ENCODE results near the gene TMEM8B.
A peak's percentile ranks its signal among the peaks of the same experiment; 100 is the strongest.

Gene TMEM8B

DNA sequence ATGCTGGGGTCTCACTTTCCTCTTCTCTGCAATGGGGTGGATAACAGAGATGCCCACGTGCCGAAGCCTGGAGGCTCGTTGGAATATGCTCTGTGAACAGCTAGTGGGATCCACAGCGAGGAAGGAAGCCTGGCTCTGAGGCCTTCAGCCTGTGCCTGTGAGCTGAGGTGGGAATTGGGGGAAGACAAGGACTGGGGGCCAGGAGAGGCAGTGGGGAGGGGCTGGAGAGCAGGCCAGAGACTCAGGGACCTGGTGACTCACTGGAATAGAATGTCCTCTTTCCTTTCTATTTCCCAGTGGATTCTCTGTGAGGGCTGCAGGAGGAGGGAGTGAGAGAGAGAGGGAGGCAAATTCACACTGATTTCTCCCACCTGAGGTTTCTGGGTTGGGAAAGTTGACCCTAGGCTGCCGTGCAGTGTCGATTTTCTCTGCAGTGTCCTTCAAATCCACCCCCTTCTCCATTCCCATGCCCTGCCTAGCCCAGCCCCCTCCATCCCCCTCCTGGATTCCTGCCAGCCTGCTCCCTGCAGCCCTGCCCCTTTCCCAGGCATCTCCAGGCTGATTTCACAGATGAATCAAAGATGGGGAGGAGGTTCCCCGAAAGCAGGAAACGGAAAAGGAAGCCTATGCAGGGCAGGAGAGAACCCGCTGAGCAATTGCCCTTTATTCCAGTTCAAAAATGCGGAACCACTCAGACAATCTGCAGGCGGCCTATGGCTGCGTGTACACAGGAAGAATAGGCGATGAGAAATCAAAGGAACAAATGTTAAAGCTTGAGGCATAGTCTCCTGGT, 78.9 kb downstream of the TMEM8B start:
- peak overlapping the region; percentile 73 for H3K4me3 ChIP-seq
- DNase-seq (ENCODE audit: low spot score), result peak; percentile 90
- peak overlapping the region; percentile 95 to 99 for H3K27ac ChIP-seq
- TF ChIP-seq, protein P1, sequence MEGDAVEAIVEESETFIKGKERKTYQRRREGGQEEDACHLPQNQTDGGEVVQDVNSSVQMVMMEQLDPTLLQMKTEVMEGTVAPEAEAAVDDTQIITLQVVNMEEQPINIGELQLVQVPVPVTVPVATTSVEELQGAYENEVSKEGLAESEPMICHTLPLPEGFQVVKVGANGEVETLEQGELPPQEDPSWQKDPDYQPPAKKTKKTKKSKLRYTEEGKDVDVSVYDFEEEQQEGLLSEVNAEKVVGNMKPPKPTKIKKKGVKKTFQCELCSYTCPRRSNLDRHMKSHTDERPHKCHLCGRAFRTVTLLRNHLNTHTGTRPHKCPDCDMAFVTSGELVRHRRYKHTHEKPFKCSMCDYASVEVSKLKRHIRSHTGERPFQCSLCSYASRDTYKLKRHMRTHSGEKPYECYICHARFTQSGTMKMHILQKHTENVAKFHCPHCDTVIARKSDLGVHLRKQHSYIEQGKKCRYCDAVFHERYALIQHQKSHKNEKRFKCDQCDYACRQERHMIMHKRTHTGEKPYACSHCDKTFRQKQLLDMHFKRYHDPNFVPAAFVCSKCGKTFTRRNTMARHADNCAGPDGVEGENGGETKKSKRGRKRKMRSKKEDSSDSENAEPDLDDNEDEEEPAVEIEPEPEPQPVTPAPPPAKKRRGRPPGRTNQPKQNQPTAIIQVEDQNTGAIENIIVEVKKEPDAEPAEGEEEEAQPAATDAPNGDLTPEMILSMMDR (IDR thresholded peaks at IDR 0.05), result no peak

GRCh38 chr9:35908504-35909125, 79.6 kb downstream of the TMEM8B start:
- DNase-seq (ENCODE audit: low spot score), result peak; percentile 73
- TF ChIP-seq, protein P1 (IDR thresholded peaks at IDR 0.05), result no peak
- Histone ChIP-seq H3K27ac (peak overlapping the region; percentile 95 to 99), H3K4me3 (peak overlapping the region; percentile 73)

DNA sequence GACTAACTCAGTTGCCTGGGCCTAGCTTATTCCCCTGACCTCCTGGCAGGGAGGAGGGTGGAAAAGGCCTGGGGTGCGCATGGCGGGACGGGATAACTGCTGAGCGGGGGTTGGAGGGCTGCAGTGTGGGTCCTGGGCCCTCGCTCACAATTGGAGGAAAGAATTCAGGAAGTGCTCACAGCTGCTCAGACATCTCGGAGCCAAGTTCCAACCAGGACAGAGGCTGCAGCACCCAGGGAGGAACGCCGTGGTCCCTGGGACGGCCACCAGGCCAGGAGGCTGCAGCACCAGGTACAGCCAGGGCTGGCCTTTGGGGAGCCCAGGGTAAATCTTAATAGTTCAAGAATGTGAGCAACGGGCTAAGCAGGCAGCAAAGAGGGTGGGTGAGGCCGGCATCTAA, 80.2 kb downstream of the TMEM8B start, which contains the start of gene SPAAR:
TSS of gene SPAAR (plus strand) at position 217 of the 400 bp plus-strand sequence. CDS start 974 bp downstream, outside the sequence.
- peak within 1 kb of the TSS; percentile 73 for H3K4me3 ChIP-seq
- H3K27ac ChIP-seq, result peak within 1 kb of the TSS; percentile 95 to 99
- peak; percentile 71 for DNase-seq (ENCODE audit: low spot score)
- TF ChIP-seq, protein P1 (IDR thresholded peaks at IDR 0.05), result no peak

DNA sequence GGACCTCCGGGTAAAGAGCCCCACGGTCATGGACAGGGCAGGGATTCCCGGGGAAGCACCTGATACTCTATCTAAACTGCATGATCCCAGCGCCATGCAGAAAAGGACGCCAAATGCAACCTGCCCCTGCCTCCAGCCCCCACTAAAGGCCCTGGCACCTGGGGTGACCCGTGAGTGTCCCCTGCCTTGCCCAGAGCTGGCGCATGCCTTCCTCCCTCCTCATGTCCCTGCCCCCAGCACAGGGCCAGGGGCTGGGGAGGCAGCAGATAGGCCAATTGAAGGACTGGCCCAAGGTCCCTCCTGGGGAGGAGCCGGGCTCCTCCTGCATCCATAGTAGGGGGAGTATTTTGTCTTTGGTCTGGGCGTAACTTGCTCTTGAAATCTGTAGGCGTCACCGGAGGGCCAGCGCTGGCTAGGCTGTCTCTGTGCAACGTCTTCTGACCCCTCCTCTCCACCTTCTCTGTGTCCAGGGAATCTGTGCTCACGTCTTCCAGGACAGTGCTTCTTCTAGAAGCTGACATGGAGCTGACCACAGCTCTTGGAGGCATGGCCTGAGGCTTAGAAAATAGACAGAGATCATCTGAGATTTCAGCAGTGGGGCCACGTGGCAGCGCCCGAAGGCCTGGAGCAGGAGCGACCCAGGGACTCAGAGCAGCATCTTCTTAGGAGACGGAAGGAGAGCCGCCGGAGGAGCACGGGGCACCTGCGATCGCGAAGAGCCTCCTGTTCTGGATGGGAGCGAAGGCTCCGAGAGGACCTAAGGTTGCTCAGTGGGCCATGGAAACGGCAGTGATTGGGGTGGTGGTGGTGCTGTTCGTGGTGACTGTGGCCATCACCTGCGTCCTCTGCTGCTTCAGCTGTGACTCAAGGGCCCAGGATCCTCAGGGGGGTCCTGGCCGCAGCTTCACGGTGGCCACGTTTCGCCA, 80.9 kb downstream of the TMEM8B start:
- peak; percentile 72 for DNase-seq (ENCODE audit: low spot score)
- Histone ChIP-seq H3K27ac (peak overlapping the region; percentile 95 to 99), H3K4me3 (peak overlapping the region; percentile 73)
- TF ChIP-seq, protein P1 (IDR thresholded peaks at IDR 0.05), result no peak

DNA sequence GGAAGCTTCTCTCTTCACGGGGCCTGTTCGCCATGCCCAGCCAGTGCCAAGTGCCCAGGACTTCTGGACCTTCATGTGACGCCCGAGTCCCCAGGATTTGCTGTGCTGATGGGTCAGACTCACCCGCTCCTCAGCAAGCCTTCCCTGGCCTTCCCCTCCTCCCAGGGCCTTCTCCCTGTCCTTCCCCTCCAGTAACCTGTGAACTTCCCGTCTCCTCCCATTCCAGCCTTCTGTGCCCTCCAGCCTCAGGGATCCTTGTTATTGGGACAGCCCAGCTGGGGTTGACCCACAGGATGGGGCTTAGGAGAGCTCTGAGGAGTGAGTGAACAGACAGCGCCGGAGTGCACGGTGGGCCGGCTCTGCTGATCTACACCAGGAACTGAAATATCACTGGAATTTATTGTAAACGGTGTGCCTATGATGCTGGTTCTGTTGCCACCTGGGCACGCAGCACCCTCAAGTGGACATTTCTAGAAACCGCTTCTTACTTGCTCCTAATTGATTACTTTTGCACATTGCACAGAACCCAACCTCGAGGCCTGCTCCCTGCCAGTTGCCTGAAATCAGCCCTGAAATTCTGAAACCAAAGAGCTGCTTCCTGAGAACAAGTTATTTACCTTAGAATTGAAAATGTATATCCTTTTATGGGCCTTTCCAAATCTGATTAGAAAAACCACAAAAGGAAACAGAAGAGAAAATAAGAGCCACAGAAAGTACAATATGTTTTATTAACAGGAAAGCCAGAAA, 81.8 kb downstream of the TMEM8B start:
- Histone ChIP-seq H3K4me3 (peak overlapping the region; percentile 26), H3K27ac (peak overlapping the region; percentile 95 to 99)
- peak; percentile 70 for DNase-seq (ENCODE audit: low spot score)
- TF ChIP-seq, protein P1 (IDR thresholded peaks at IDR 0.05), result no peak

- TF ChIP-seq, protein P1 (IDR thresholded peaks at IDR 0.05), result no peak
- Histone ChIP-seq H3K27ac (peak overlapping the region; percentile 30 to 99), H3K4me3 (no peak overlapping the region)
- DNase-seq (ENCODE audit: low spot score), result no peak
Measured at GRCh38 chr9:35911690-35912089, 82.7 kb downstream of the TMEM8B start.
